Measurements from ENCODE around the gene KRTAP12-3. TPM values are rescaled to one million over a fixed set of nuclear protein-coding genes. Genes with fewer than 3 reads are reported as not detected.

The KRTAP12-3 gene
- total and polyA plus RNA-seq, 8 donors = not detected

DNA sequence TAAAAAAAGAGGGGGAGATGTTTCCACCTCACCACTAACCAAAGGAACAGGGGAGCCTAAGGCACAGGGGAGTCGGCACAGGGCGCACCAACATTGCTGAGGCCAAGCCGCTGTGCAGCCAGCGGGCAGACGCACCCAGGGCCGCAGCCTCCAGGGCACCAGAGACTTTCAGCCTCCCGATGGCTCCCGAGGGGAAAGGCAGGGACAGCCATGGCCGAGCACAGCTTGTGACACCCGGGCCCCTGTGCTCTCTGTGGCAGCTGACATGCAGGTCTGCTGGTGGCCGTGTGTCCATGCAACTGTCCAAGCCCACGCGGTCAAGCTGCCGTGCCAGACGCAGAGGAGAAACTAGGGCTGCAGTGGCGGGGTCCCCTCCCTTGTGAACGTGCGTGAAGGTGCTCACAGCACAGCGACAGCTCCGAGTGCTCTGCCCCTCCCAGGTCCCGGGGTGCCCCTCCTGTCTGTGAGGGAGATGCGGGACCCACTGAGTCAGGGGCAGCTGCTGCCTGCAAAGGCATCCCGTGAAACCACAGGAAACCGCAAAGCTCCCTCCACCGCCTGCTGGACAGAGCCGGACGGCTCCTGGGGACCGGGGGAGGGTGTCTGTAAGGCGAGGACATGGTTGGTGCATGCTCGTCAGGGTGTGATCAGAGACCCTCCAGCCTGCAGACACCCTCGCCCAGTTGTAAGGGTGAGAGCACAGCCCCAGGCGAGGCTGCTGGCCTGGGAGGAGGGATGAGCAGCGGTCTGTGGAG, 9.0 kb upstream of the KRTAP12-3 start:
- intact Hi-C loops (cut with DNase I; ENCODE audit: low total_unique reads) = no loop called here
- no peaks in the 10 kb centered on the region for H3K4me1 ChIP-seq
- TF ChIP-seq EP300 (IDR thresholded peaks at IDR 0.05) = no peak
- TF ChIP-seq POLR2AphosphoS5 (IDR thresholded peaks at IDR 0.05) = no peak
- TF ChIP-seq, protein P1, sequence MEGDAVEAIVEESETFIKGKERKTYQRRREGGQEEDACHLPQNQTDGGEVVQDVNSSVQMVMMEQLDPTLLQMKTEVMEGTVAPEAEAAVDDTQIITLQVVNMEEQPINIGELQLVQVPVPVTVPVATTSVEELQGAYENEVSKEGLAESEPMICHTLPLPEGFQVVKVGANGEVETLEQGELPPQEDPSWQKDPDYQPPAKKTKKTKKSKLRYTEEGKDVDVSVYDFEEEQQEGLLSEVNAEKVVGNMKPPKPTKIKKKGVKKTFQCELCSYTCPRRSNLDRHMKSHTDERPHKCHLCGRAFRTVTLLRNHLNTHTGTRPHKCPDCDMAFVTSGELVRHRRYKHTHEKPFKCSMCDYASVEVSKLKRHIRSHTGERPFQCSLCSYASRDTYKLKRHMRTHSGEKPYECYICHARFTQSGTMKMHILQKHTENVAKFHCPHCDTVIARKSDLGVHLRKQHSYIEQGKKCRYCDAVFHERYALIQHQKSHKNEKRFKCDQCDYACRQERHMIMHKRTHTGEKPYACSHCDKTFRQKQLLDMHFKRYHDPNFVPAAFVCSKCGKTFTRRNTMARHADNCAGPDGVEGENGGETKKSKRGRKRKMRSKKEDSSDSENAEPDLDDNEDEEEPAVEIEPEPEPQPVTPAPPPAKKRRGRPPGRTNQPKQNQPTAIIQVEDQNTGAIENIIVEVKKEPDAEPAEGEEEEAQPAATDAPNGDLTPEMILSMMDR (IDR thresholded peaks at IDR 0.05) = no peak
- TF ChIP-seq POLR2A (IDR thresholded peaks at IDR 0.05) = no peak
- peaks cover 0 to 20% (median 14%) of the 10 kb centered on the region in 4 donors for H3K9me3 ChIP-seq
- peaks cover 0 to 33% (median 21%) of the 10 kb centered on the region in 3 donors for H3K27me3 ChIP-seq
- H3K4me3 ChIP-seq = no peak overlapping the region
- no peaks in the 10 kb centered on the region for H3K36me3 ChIP-seq
- no peak overlapping the region for H3K27ac ChIP-seq
- DNase-seq = peak in 1 of 2 donors; percentile 10
- 75 to 89% (median 78%) methylated on average over 9 to 33 of the region's 33 CpGs for WGBS, 5 donors

DNA sequence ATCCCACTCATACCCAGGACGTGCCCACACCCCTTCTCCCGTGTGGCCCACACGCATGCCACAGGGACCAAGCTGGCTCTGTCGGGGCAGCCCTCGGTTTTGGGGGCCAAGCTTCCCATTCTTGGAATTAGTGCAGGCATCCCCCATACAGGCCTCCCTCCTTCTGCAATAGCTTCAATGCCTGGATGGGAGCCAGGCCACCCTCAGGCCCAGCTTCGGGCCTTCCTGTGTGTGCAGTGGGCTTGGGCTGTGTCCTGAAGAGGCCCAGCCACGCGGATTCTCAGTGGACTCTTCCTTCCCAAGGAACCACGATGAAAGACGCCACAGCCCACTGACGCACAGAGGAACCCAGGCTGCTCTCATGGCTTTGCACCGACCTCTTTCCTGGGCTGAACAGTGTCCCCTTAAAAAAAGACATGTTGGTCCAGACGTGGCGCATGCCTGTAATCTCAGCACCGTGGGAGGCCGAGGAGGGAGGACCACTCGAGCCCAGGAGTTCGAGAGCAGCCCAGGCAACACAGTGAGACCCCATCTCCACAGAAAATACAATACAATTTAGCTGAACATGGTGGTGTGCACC, 8.1 kb upstream of the KRTAP12-3 start:
- H3K27ac ChIP-seq = no peak overlapping the region
- TF ChIP-seq POLR2AphosphoS5 (IDR thresholded peaks at IDR 0.05) = no peak
- no peak for TF ChIP-seq EP300 (IDR thresholded peaks at IDR 0.05)
- no peak for TF ChIP-seq POLR2A (IDR thresholded peaks at IDR 0.05)
- TF ChIP-seq, protein P1 (IDR thresholded peaks at IDR 0.05) = no peak
- WGBS, 5 donors = 76 to 92% (median 86%) methylated on average over 7 to 18 of the region's 18 CpGs
- peaks cover 0 to 11% (median 8%) of the 10 kb centered on the region in 4 donors for H3K9me3 ChIP-seq
- H3K36me3 ChIP-seq = no peaks in the 10 kb centered on the region
- no peak overlapping the region for H3K4me3 ChIP-seq
- intact Hi-C loops (cut with DNase I; ENCODE audit: low total_unique reads) = no loop called here
- peaks cover 0 to 41% (median 24%) of the 10 kb centered on the region in 3 donors for H3K27me3 ChIP-seq
- H3K4me1 ChIP-seq = no peaks in the 10 kb centered on the region
- DNase-seq = no peak

DNA sequence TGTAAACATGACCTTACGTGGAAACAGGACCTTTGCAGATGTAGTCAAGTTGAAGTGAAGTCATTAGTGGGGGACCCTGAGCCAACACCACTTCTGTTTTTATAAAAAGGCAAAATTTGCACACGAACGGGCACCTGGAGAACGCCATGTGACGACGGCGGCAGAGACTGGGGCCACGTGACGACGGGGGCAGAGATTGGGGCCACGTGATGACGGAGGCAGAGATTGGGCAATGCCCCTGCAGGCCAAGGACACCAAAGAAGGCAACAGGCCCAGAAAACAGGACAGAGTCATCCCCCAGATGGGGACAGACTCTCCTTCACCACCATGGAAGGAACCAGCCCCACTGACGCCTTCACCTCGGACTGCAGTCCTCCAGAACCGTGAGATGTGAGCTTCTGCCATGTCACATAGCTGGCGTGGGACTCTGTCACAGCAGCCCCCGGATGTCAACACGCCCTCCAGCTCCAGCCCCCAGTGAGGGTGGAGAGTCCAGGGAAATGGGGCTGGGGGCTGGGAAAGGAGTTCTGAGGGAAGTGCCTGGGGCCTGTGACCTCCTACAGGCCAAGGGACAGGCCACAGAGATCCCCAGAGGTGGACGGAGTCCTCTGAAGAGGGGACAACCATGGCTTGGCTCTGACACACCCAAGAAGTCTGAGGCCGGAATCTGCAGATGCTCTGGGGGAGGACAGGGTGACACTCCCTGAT, 7.3 kb upstream of the KRTAP12-3 start:
- H3K9me3 ChIP-seq = peaks cover 0 to 4% (median 1%) of the 10 kb centered on the region in 4 donors
- no peaks in the 10 kb centered on the region for H3K4me1 ChIP-seq
- H3K27ac ChIP-seq = no peak overlapping the region
- TF ChIP-seq, protein P1 (IDR thresholded peaks at IDR 0.05) = no peak
- TF ChIP-seq POLR2A (IDR thresholded peaks at IDR 0.05) (no peak), POLR2AphosphoS5 (IDR thresholded peaks at IDR 0.05) (no peak), EP300 (IDR thresholded peaks at IDR 0.05) (no peak)
- H3K4me3 ChIP-seq = no peak overlapping the region
- no peak for DNase-seq
- H3K27me3 ChIP-seq = peaks cover 0 to 44% (median 24%) of the 10 kb centered on the region in 3 donors
- intact Hi-C loops (cut with DNase I; ENCODE audit: low total_unique reads) = no loop called here
- H3K36me3 ChIP-seq = no peaks in the 10 kb centered on the region
- 82 to 92% (median 89%) methylated on average over 20 of the region's 20 CpGs for WGBS, 5 donors

DNA sequence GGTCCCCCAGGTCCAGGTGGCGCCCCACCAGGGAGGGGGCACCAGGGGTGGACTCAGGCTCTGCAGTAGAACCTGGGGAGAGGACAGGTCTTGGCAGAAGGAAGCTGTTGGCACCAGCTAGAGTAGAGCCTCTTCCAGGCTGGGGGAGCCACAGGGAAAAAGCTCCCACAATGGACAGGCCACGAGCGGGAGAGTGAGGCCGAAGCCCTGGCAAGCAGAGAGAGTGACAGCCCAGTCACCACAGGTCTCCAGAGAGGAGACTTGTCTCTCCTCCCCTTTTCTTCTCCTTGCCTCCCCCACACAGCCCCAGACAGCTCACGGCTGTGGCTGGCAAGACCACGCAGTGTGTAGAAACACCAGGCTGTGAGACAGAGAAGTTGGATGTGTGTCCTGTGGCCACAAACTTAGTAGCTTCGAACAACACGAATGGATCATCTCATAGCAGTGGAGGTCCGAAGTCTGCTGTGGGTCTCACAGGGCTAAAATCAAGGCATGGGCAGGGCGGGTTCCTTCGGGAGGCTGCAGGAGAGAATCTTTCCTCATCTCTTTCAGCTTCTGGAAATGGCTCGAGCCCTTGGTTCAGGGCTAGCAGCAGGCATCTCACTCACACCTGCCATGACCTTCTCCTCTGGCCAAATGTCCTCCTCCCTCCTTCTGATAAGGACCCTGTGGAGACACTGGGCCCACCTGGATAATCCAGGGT, 6.6 kb upstream of the KRTAP12-3 start:
- Histone ChIP-seq H3K9me3 (peaks cover 0 to 8% (median 3%) of the 10 kb centered on the region in 4 donors), H3K4me1 (no peaks in the 10 kb centered on the region), H3K27me3 (peaks cover 0 to 43% (median 24%) of the 10 kb centered on the region in 3 donors), H3K4me3 (no peak overlapping the region), H3K27ac (no peak overlapping the region), H3K36me3 (no peaks in the 10 kb centered on the region)
- WGBS, 5 donors = 82 to 90% (median 89%) methylated on average over 12 of the region's 12 CpGs
- TF ChIP-seq POLR2AphosphoS5 (IDR thresholded peaks at IDR 0.05) = no peak
- TF ChIP-seq EP300 (IDR thresholded peaks at IDR 0.05) = no peak
- TF ChIP-seq POLR2A (IDR thresholded peaks at IDR 0.05) = no peak
- TF ChIP-seq, protein P1 (IDR thresholded peaks at IDR 0.05) = no peak
- DNase-seq = no peak
- intact Hi-C loops (cut with DNase I; ENCODE audit: low total_unique reads) = no loop called here
